Measurements from ENCODE around the gene C21orf91.

C21orf91 gene

GRCh38 chr21:17797967-17798366 lies 21.2 kb downstream of the C21orf91 start:
- TF ChIP-seq, protein P1, sequence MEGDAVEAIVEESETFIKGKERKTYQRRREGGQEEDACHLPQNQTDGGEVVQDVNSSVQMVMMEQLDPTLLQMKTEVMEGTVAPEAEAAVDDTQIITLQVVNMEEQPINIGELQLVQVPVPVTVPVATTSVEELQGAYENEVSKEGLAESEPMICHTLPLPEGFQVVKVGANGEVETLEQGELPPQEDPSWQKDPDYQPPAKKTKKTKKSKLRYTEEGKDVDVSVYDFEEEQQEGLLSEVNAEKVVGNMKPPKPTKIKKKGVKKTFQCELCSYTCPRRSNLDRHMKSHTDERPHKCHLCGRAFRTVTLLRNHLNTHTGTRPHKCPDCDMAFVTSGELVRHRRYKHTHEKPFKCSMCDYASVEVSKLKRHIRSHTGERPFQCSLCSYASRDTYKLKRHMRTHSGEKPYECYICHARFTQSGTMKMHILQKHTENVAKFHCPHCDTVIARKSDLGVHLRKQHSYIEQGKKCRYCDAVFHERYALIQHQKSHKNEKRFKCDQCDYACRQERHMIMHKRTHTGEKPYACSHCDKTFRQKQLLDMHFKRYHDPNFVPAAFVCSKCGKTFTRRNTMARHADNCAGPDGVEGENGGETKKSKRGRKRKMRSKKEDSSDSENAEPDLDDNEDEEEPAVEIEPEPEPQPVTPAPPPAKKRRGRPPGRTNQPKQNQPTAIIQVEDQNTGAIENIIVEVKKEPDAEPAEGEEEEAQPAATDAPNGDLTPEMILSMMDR (IDR thresholded peaks at IDR 0.05; ENCODE audit: low read depth, low read length), result no peak
- H3K4me3 ChIP-seq (ENCODE audit: low read depth, low read length), result no peak overlapping the region

DNA sequence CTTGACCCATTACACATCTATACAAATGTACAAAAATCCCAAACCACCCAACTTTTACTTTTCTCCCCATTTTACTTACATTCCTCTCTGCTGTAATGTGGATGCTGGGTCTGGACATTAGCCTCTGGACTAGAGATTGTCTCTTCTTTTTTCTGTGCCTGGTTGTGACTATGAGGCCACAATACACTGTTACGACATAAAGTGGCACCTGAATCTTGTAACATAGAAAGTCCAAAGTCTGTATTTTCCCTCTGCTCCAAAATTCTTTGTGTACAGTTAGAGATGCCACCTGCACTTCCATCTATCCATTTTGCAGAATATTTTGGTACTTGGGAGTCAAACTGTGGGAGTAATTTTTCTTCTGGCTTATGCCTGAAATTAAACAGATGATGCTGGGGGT lies 22.7 kb downstream of the C21orf91 start:
- TF ChIP-seq, protein P1 (IDR thresholded peaks at IDR 0.05; ENCODE audit: low read depth, low read length), result no peak
- H3K4me3 ChIP-seq (ENCODE audit: low read depth, low read length), result no peak overlapping the region

- H3K4me3 ChIP-seq (ENCODE audit: low read depth, low read length), result no peak overlapping the region
- TF ChIP-seq, protein P1 (IDR thresholded peaks at IDR 0.05; ENCODE audit: low read depth, low read length), result no peak
Measured at GRCh38 chr21:17796037-17796403, 23.1 kb downstream of the C21orf91 start.

GRCh38 chr21:17795146-17796036 lies 23.8 kb downstream of the C21orf91 start:
- H3K4me3 ChIP-seq (ENCODE audit: low read depth, low read length), result no peak overlapping the region
- TF ChIP-seq, protein P1 (IDR thresholded peaks at IDR 0.05; ENCODE audit: low read depth, low read length), result no peak

GRCh38 chr21:17794518-17795145 lies 24.5 kb downstream of the C21orf91 start:
- no peak overlapping the region for H3K4me3 ChIP-seq (ENCODE audit: low read depth, low read length)
- TF ChIP-seq, protein P1 (IDR thresholded peaks at IDR 0.05; ENCODE audit: low read depth, low read length), result no peak

DNA sequence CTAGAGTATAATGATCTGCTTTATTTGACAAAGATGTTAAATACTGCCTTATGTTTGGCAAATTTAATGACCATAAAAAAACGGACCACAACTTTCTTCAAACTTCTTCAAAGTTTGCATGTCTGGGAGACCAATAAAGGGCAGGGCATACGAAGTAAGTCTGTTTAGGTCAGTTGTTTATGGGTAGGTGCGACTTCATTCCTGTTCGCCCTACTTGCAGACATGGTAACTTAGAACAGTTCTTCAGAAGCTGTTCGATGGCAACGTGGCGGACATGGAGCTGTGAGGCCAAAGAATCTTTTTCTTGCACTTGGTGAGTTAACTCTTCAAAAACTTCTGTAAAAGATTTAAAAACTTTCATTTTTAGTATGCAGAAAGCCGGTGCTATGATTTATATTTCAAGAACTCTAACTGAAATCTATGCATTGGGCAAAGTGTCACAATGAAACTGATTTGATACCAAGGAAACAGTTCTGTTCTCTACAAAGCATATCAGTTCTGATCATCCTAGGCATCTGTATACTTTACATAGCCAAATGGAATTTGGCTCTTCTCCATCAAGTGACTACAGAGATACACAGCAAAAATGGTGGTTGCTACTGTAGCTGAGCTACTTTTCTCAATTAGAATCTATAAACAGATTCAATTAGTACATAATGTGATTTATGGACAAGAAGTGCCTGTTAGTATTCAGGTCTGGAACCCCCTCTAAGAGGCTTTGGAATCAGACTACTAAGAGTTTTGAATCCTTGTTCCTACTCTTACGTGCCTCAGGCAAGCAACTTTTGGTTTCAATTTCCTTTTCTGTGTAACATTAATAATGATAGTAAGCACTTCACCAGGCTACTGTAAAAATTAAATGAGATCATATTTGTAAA lies 25.7 kb downstream of the C21orf91 start:
- no peak overlapping the region for H3K4me3 ChIP-seq (ENCODE audit: low read depth, low read length)
- TF ChIP-seq, protein P1 (IDR thresholded peaks at IDR 0.05; ENCODE audit: low read depth, low read length), result no peak

Data from WI38 (cell line).